ENCODE results near the gene IRF5. TPM values are rescaled to one million over a fixed set of nuclear protein-coding genes. Genes with fewer than 3 reads are reported as not detected.

IRF5 gene
- total RNA-seq, 4 donors from 2014 or later = 12.2 to 20.5 (median 16.9) TPM

DNA sequence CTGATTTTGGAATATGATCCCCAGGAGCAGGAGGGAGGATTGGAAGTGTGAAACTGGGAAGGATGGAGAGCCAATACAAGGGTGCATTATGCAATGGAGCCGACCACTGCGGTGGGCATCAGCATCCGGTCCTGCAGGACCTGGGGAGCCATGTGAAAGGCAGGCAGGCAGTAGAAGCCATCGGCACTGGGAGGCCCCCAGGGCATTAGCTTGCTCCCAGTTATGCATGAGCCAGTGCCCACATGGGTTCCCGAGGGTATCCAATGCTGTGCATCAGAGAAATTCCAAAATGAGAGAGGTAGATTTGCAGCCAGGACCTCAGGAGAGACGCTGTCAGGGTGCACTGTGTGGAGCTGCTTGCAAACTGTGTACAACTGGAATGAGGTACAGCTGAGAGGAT, 18.5 kb upstream of the IRF5 start:
- TF ChIP-seq, protein P1, sequence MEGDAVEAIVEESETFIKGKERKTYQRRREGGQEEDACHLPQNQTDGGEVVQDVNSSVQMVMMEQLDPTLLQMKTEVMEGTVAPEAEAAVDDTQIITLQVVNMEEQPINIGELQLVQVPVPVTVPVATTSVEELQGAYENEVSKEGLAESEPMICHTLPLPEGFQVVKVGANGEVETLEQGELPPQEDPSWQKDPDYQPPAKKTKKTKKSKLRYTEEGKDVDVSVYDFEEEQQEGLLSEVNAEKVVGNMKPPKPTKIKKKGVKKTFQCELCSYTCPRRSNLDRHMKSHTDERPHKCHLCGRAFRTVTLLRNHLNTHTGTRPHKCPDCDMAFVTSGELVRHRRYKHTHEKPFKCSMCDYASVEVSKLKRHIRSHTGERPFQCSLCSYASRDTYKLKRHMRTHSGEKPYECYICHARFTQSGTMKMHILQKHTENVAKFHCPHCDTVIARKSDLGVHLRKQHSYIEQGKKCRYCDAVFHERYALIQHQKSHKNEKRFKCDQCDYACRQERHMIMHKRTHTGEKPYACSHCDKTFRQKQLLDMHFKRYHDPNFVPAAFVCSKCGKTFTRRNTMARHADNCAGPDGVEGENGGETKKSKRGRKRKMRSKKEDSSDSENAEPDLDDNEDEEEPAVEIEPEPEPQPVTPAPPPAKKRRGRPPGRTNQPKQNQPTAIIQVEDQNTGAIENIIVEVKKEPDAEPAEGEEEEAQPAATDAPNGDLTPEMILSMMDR (IDR thresholded peaks at IDR 0.05) = no peak
- TF ChIP-seq POLR2A (IDR thresholded peaks at IDR 0.05) = no peak
- Histone ChIP-seq H3K4me3 (no peak overlapping the region), H3K27me3 (peaks cover 0 to 87% (median 6%) of the 10 kb centered on the region in 4 donors), H3K4me1 (peaks cover 13 to 22% (median 14%) of the 10 kb centered on the region in 3 donors), H3K36me3 (no peaks in the 10 kb centered on the region), H3K27ac (no peak overlapping the region), H3K9me3 (no peaks in the 10 kb centered on the region)
- no peak for DNase-seq
- WGBS, 2 donors = 69 to 73% methylated on average over 6 of the region's 6 CpGs
- intact Hi-C loops (cut with DNase I) = no loop called here

DNA sequence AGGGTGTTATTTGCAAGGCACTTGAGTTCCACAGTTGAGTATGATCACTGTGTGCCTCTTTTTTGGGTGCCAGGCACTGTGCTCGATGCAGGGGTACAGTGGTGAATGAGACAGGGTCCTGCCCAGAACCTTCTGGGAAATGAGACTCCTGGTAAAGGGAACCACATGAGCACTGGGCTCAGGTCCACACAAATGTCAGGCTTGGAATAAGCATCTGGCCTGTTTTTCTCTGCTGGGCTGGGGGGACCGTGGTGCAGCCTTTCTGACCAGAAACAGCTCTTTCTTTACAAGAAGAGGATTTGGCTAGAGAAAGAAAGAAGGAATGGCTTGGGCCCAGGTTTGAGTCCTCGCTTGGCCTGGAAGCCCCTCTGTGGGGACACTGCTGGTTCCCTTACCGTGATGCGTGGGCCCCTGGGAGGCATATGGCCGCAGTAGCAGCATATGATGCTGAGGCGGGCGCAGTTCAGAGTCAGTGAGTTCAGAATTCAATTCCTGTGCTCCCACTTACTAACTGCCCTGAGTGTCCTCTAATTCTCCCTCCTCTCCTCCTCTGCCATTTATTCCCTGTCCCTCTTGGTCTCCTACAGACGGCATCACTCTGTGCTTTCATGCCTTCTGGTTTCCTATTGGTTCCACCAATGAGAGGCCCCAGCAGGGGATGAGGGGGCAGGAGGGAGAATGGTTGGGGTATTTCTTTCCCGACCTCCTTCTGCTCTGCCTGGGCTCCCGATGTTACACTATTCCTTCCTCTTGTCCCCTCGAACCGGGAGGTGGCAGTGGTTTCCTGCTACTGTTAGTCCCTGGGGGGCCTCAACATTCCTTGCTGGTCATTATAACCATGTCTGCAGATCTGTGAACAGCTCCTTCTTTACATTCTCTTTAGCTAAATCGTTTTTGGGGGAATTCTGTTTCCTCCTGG, 17.6 kb upstream of the IRF5 start:
- H3K4me1 ChIP-seq = peaks cover 7 to 16% (median 10%) of the 10 kb centered on the region in 3 donors
- no peak overlapping the region for H3K4me3 ChIP-seq
- WGBS, 2 donors = 64 to 65% methylated on average over 14 of the region's 14 CpGs
- intact Hi-C loops (cut with DNase I) = no loop called here
- DNase-seq = no peak
- TF ChIP-seq POLR2A (IDR thresholded peaks at IDR 0.05) = no peak
- TF ChIP-seq, protein P1 (IDR thresholded peaks at IDR 0.05) = no peak
- no peaks in the 10 kb centered on the region for H3K9me3 ChIP-seq
- no peaks in the 10 kb centered on the region for H3K36me3 ChIP-seq
- peaks cover 0 to 78% (median 2%) of the 10 kb centered on the region in 4 donors for H3K27me3 ChIP-seq
- H3K27ac ChIP-seq = no peak overlapping the region

DNA sequence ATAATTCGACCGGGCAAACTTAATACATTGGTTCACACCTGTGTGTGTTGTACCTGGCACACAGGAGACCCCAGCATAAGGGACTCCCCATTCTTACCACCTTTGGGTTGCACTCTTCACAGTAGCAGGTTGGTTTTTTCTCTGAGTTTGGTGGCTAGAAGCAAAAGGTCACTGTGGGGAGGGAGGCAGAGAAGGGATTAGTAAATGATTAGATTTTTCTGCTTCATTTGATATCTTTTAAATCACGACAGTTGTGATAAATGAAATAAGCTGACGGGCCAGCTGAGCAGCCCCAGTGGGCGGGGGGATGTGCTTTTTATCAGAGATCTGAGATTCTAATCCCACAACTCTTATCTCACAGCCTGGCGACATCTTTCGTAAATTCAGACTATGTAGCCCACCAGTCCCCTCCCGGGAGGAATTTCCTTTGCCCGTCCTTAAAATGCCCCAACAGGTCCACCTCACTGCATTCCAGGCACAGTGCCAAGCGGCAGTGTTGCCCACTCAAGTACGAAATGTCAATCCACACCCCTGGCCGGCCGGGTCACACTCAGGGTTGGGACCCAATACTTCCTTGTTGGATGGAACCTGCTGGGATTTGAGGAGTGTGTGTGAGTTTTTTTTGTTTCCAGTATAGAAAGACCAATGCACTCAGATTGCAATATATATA, 16.7 kb upstream of the IRF5 start:
- no peaks in the 10 kb centered on the region for H3K36me3 ChIP-seq
- no peaks in the 10 kb centered on the region for H3K9me3 ChIP-seq
- H3K4me1 ChIP-seq = peaks cover 0 to 7% (median 1%) of the 10 kb centered on the region in 3 donors
- peaks cover 0 to 69% (median under 1%) of the 10 kb centered on the region in 4 donors for H3K27me3 ChIP-seq
- H3K4me3 ChIP-seq = no peak overlapping the region
- intact Hi-C loops (cut with DNase I) = no loop called here
- 44 to 51% methylated on average over 11 to 13 of the region's 13 CpGs for WGBS, 2 donors
- DNase-seq = no peak
- H3K27ac ChIP-seq = no peak overlapping the region
- TF ChIP-seq, protein P1 (IDR thresholded peaks at IDR 0.05) = no peak
- no peak for TF ChIP-seq POLR2A (IDR thresholded peaks at IDR 0.05)

DNA sequence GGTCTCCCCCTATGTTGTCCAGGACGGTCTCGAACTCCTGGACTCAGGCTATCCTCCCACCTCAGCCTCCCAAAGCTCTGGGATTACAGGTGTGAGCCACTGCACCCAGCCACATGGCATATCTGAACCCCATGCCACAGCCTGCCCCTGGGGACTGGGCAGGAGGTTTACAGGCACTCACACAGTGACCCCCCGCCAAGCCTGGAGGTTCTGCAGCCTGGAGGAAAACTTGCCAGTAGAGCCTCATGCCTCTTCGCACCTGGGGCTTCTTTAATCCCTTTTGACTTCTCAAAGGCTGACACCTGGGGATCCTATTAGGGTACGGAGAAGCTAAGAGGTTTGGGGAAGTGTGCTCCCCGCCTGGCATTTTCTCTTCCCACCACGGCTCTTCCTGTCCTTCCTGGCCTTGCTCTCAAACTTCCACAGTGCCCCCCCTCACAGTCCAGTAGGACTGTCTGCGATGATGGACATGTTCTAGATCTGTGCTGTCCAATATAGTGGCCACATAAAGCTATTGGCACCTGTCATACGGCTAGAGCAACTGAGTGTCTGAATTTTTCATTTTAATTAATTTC, 15.8 kb upstream of the IRF5 start:
- no peak overlapping the region for H3K4me3 ChIP-seq
- TF ChIP-seq POLR2A (IDR thresholded peaks at IDR 0.05) = no peak
- TF ChIP-seq, protein P1 (IDR thresholded peaks at IDR 0.05) = no peak
- WGBS, 2 donors = 60 to 65% methylated on average over 8 of the region's 9 CpGs
- intact Hi-C loops (cut with DNase I) = no loop called here
- H3K36me3 ChIP-seq = no peaks in the 10 kb centered on the region
- no peaks in the 10 kb centered on the region for H3K9me3 ChIP-seq
- H3K27me3 ChIP-seq = peaks cover 0 to 60% (median 0%) of the 10 kb centered on the region in 4 donors
- H3K27ac ChIP-seq = no peak overlapping the region
- H3K4me1 ChIP-seq = peaks cover 0 to 6% (median 0%) of the 10 kb centered on the region in 3 donors
- DNase-seq = no peak
